Brain microvascular endothelial cell (primary cell): ENCODE measurements around the gene HMCN2.

Source experiments
- DNase-seq: peaks from one replicate; pipeline ENCODE4 v3.0.0-alpha.2; 2020
- H3K27ac ChIP-seq: fragments of 250-450 bp; sonication (Bioruptor Pico); 2 replicates; pipeline ENCODE4 v1.5.1; 2020; ENCODE audit warnings: mild to moderate bottlenecking, moderate library complexity
- H3K27me3 ChIP-seq: fragments of 250-450 bp; sonication (Bioruptor Pico); replicated peaks from 2 replicates; pipeline ENCODE4 v1.5.1; 2020; ENCODE audit warnings: mild to moderate bottlenecking
- H3K36me3 ChIP-seq: fragments of 250-450 bp; sonication (Bioruptor Pico); replicated peaks from 2 replicates; pipeline ENCODE4 v1.5.1; 2020; ENCODE audit warnings: mild to moderate bottlenecking
- H3K4me3 ChIP-seq: 2 replicates; pipeline ENCODE4 v1.5.1; 2011; ENCODE audit warnings: low read depth, mild to moderate bottlenecking, control low read depth, low read length, moderate library complexity
- CTCF ChIP-seq: IDR thresholded peaks from 2 replicates; pipeline ENCODE4 v1.5.1; 2011; ENCODE audit warnings: low read depth, mild to moderate bottlenecking, moderate library complexity, low read length, control low read depth, inconsistent platforms; ENCODE audit errors: missing control alignments
- in situ Hi-C: cut with HindIII; loops from 2 replicates; pipeline ENCODE4 v1.10.0; 2017; ENCODE audit warnings: low sequenced_read_pairs, low pct_ligation_motif_present

Gene HMCN2

GRCh38 chr9:130448035-130448624 is 182.6 kb downstream of the HMCN2 start:
- Histone ChIP-seq H3K27ac (no peak overlapping the region), H3K36me3 (no peaks in the 10 kb centered on the region), H3K4me3 (no peak overlapping the region), H3K27me3 (no peaks in the 10 kb centered on the region)
- no peak for TF ChIP-seq CTCF
- no peak for DNase-seq
- in situ Hi-C loops: no loop called here

- no peak for TF ChIP-seq CTCF
- H3K36me3 ChIP-seq: no peaks in the 10 kb centered on the region
- H3K27ac ChIP-seq: no peak overlapping the region
- no peaks in the 10 kb centered on the region for H3K27me3 ChIP-seq
- H3K4me3 ChIP-seq: no peak overlapping the region
- DNase-seq: no peak
- in situ Hi-C loops: no loop called here
Observed at GRCh38 chr9:130448771-130449603, 183.4 kb downstream of the HMCN2 start.

GRCh38 chr9:130450344-130451003 is 184.9 kb downstream of the HMCN2 start:
- TF ChIP-seq CTCF: no peak
- no peak for DNase-seq
- no peak overlapping the region for H3K4me3 ChIP-seq
- in situ Hi-C loops: no loop called here
- no peaks in the 10 kb centered on the region for H3K36me3 ChIP-seq
- no peaks in the 10 kb centered on the region for H3K27me3 ChIP-seq
- H3K27ac ChIP-seq: no peak overlapping the region

GRCh38 chr9:130451004-130451390 is 185.4 kb downstream of the HMCN2 start:
- Histone ChIP-seq H3K27ac (no peak overlapping the region), H3K36me3 (no peaks in the 10 kb centered on the region), H3K4me3 (no peak overlapping the region), H3K27me3 (no peaks in the 10 kb centered on the region)
- in situ Hi-C loops: no loop called here
- DNase-seq: no peak
- no peak for TF ChIP-seq CTCF

GRCh38 chr9:130451509-130452388 is 186.2 kb downstream of the HMCN2 start:
- Histone ChIP-seq H3K27ac (no peak overlapping the region), H3K4me3 (no peak overlapping the region), H3K36me3 (no peaks in the 10 kb centered on the region), H3K27me3 (no peaks in the 10 kb centered on the region)
- peak; percentile 94 for DNase-seq
- in situ Hi-C loops: no loop called here
- TF ChIP-seq CTCF: peak; percentile 68
